Panc1 (cell line): Measurements from ENCODE around the gene KRTAP10-2. TPM values are rescaled to one million over a fixed set of nuclear protein-coding genes. Genes with fewer than 3 reads are reported as not detected.

Source experiments
- ATAC-seq: fragments of 200-7000 bp; cut with Tn5 transposase; 2 replicates; pipeline ENCODE4 v1.9.1; 2020; ENCODE audit warnings: mild to moderate bottlenecking, moderate library complexity
- BruUV-seq: library from RNA; stranded (reverse); fragments of 400-500 nt; replicated peaks from 2 replicates; lab custom pipeline; 2021; lab: Mats Ljungman, UMichigan
- CTCF ChIA-PET: fragments of 300-600 bp; sonication (Branson Sonifier 250); formaldehyde crosslinking; loops from one replicate; lab custom pipeline; 2022; ENCODE audit warnings: antibody characterized with exemption; lab: Charles Lee
- POLR2A ChIA-PET: fragments of 300-600 bp; sonication (Branson Sonifier 250); formaldehyde crosslinking; loops from one replicate; lab custom pipeline; 2022; ENCODE audit warnings: antibody characterized with exemption; lab: Charles Lee
- DNase-seq: peaks from one replicate; pipeline ENCODE4 v3.0.0-alpha.2; 2010; ENCODE audit warnings: low read depth, low spot score
- H3K27ac ChIP-seq: 2 replicates; pipeline ENCODE4 v1.5.1; 2011; ENCODE audit warnings: mild to moderate bottlenecking, low read length, inconsistent platforms
- H3K27me3 ChIP-seq: fragments of 200-500 bp; sonication (Bioruptor generic); 2 replicates; pipeline ENCODE4 v1.6.0; 2014; ENCODE audit warnings: low read length, inconsistent platforms; ENCODE audit not compliant: control insufficient read depth, insufficient read depth
- H3K36me3 ChIP-seq: fragments of 200-500 bp; sonication (Bioruptor generic); 2 replicates; pipeline ENCODE4 v1.5.1; 2014; ENCODE audit warnings: inconsistent platforms, mild to moderate bottlenecking, low read length, moderate library complexity; ENCODE audit not compliant: control insufficient read depth, insufficient read depth
- H3K4me1 ChIP-seq: 2 replicates; pipeline ENCODE4 v1.5.1; 2011; ENCODE audit warnings: inconsistent platforms, mild to moderate bottlenecking, low read length, moderate library complexity; ENCODE audit not compliant: control insufficient read depth, insufficient read depth
- H3K4me3 ChIP-seq, 2 experiments: 2 replicates each; pipeline ENCODE4 v1.5.1; 2011 to 2012; ENCODE audit warnings: low read depth in 2 of 2, low read length in 2 of 2, mild to moderate bottlenecking in 2 of 2, inconsistent platforms in 1 of 2, moderate library complexity in 1 of 2
- H3K9me3 ChIP-seq: fragments of 200-500 bp; sonication (Bioruptor generic); 2 replicates; pipeline ENCODE4 v1.5.1; 2014; ENCODE audit warnings: low read depth, mild to moderate bottlenecking, inconsistent platforms, low read length, moderate library complexity; ENCODE audit not compliant: control insufficient read depth, insufficient read depth
- CTCF ChIP-seq: fragments of 450-650 bp; IDR thresholded peaks from 2 replicates; pipeline ENCODE4 v1.5.1; 2017; ENCODE audit warnings: mild to moderate bottlenecking
- POLR2AphosphoS5 ChIP-seq: IDR thresholded peaks from 2 replicates; pipeline ENCODE4 v1.6.1; 2012; ENCODE audit warnings: mild to moderate bottlenecking, low read depth, low read length, moderate library complexity
- REST ChIP-seq, 2 experiments: IDR thresholded peaks; 2 replicates each; pipeline ENCODE4 v1.6.1; 2011 to 2012; ENCODE audit warnings: low read depth in 2 of 2, control low read depth in 1 of 2, low read length in 1 of 2, mild to moderate bottlenecking in 1 of 2, moderate library complexity in 1 of 2; ENCODE audit not compliant: insufficient read depth in 1 of 2
- SIN3A ChIP-seq: IDR thresholded peaks from 2 replicates; pipeline ENCODE4 v1.6.1; 2012; ENCODE audit warnings: low read depth, mild to moderate bottlenecking, low read length, moderate library complexity, borderline replicate concordance; ENCODE audit not compliant: insufficient read depth
- TCF7L2 ChIP-seq: IDR thresholded peaks from 2 replicates; pipeline ENCODE4 v1.6.1; 2011; ENCODE audit warnings: mild to moderate bottlenecking, low read depth, low read length, inconsistent platforms
- in situ Hi-C: cut with HindIII; loops from 2 replicates; pipeline ENCODE4 v1.10.0; 2016; ENCODE audit warnings: low sequenced_read_pairs, low pct_unique_long_range_greater_than_20kb
- intact Hi-C: fragments of 100-400 bp; cut with micrococcal nuclease; formaldehyde crosslinking; loops from one replicate; pipeline ENCODE4 v1.10.0; 2022; ENCODE audit not compliant: unreplicated experiment
- total RNA-seq: library from RNA; stranded (reverse); gene quantifications from one replicate; pipeline ENCODE4 v1.2.1, GENCODE V29; 2021; ENCODE audit not compliant: unreplicated experiment

KRTAP10-2 gene
- total RNA-seq, 1 experiment from 2014 or later: not detected

GRCh38 chr21:44552681-44553080, 1.4 kb upstream of the KRTAP10-2 start:
- no peak overlapping the region for H3K4me3 ChIP-seq
- intact Hi-C loops (no loop called here), in situ Hi-C loops (no loop called here)
- no peaks in the 10 kb centered on the region for H3K9me3 ChIP-seq
- no peaks in the 10 kb centered on the region for H3K4me1 ChIP-seq
- no TSS peak for BruUV-seq
- no peak for DNase-seq
- no peak for ATAC-seq
- no peak for TF ChIP-seq SIN3A
- TF ChIP-seq POLR2AphosphoS5: no peak
- TF ChIP-seq TCF7L2: no peak
- TF ChIP-seq REST (IDR thresholded peaks at IDR 0.05; ENCODE audit: insufficient read depth in 1 of 2, low read depth in 2 of 2, low read length in 1 of 2): no peak
- TF ChIP-seq CTCF: no peak
- no peaks in the 10 kb centered on the region for H3K27me3 ChIP-seq
- ChIA-PET POLR2A (no interaction called here), CTCF (no interaction called here)
- no peak overlapping the region for H3K27ac ChIP-seq
- no peaks in the 10 kb centered on the region for H3K36me3 ChIP-seq

- DNase-seq: no peak
- intact Hi-C loops: no loop called here
- Histone ChIP-seq H3K4me3 (no peak overlapping the region), H3K36me3 (no peaks in the 10 kb centered on the region), H3K27ac (no peak overlapping the region), H3K9me3 (no peaks in the 10 kb centered on the region), H3K27me3 (no peaks in the 10 kb centered on the region), H3K4me1 (no peaks in the 10 kb centered on the region)
- in situ Hi-C loops: no loop called here
- TF ChIP-seq POLR2AphosphoS5 (no peak), SIN3A (no peak), CTCF (no peak), REST (IDR thresholded peaks at IDR 0.05; ENCODE audit: insufficient read depth in 1 of 2, low read depth in 2 of 2, low read length in 1 of 2) (no peak), TCF7L2 (no peak)
- BruUV-seq: no TSS peak
- POLR2A ChIA-PET: no interaction called here
- CTCF ChIA-PET: no interaction called here
- ATAC-seq: no peak
Measured at GRCh38 chr21:44552136-44552535, 831 bp upstream of the KRTAP10-2 start.
